IPS DF 4.7 (cell line): ENCODE results near the gene SEC61G.

Source experiments
- DNase-seq: peaks from one replicate; pipeline ENCODE4 v3.0.0-alpha.2; 2013; ENCODE audit warnings: low spot score; ENCODE audit errors: extremely low read depth

Gene SEC61G

GRCh38 chr7:54769203-54769602, 10.2 kb upstream of the SEC61G start:
- DNase-seq: no peak

- DNase-seq: no peak
Measured at GRCh38 chr7:54764861-54765260, 5.8 kb upstream of the SEC61G start.

- no peak for DNase-seq
Measured at GRCh38 chr7:54757711-54758110, 1.3 kb downstream of the SEC61G start.

GRCh38 chr7:54749200-54749599, 9.8 kb downstream of the SEC61G start:
- DNase-seq: no peak

GRCh38 chr7:54747234-54747633, 11.8 kb downstream of the SEC61G start:
- DNase-seq: no peak

GRCh38 chr7:54743580-54743979, 15.4 kb downstream of the SEC61G start:
- DNase-seq: no peak

GRCh38 chr7:54738737-54739136, 20.3 kb downstream of the SEC61G start:
- DNase-seq: no peak

- DNase-seq: no peak
Measured at GRCh38 chr7:54729107-54729506, 29.9 kb downstream of the SEC61G start.

- peak; percentile 33 for DNase-seq
Measured at GRCh38 chr7:54728411-54728810, 30.6 kb downstream of the SEC61G start.

GRCh38 chr7:54725255-54725654, 33.8 kb downstream of the SEC61G start:
- DNase-seq: no peak

- DNase-seq: no peak
Measured at GRCh38 chr7:54722502-54722901, 36.5 kb downstream of the SEC61G start.

- no peak for DNase-seq
Measured at GRCh38 chr7:54722026-54722425, 37.0 kb downstream of the SEC61G start.

GRCh38 chr7:54719974-54720373, 39.0 kb downstream of the SEC61G start:
- DNase-seq: no peak

GRCh38 chr7:54719425-54719824, 39.6 kb downstream of the SEC61G start:
- DNase-seq: no peak

GRCh38 chr7:54712820-54713219, 46.2 kb downstream of the SEC61G start:
- no peak for DNase-seq

GRCh38 chr7:54711900-54712595, 47.0 kb downstream of the SEC61G start:
- no peak for DNase-seq

GRCh38 chr7:54709283-54709682, 49.7 kb downstream of the SEC61G start:
- DNase-seq: no peak

- no peak for DNase-seq
Measured at GRCh38 chr7:54705436-54705835, 53.6 kb downstream of the SEC61G start.

- no peak for DNase-seq
Measured at GRCh38 chr7:54704851-54705250, 54.2 kb downstream of the SEC61G start.
